HG03280 (cell line): Measurements from ENCODE around the gene MSI2.

Experiments
- ATAC-seq: cut with Tn5 transposase; IDR thresholded peaks from one replicate; pipeline ENCODE4 v1.9.1; 2021; ENCODE audit warnings: mild to moderate bottlenecking, moderate library complexity; ENCODE audit not compliant: unreplicated experiment

MSI2 gene

GRCh38 chr17:57338257-57338914, 82.1 kb downstream of the MSI2 start:
- ATAC-seq = no peak

DNA sequence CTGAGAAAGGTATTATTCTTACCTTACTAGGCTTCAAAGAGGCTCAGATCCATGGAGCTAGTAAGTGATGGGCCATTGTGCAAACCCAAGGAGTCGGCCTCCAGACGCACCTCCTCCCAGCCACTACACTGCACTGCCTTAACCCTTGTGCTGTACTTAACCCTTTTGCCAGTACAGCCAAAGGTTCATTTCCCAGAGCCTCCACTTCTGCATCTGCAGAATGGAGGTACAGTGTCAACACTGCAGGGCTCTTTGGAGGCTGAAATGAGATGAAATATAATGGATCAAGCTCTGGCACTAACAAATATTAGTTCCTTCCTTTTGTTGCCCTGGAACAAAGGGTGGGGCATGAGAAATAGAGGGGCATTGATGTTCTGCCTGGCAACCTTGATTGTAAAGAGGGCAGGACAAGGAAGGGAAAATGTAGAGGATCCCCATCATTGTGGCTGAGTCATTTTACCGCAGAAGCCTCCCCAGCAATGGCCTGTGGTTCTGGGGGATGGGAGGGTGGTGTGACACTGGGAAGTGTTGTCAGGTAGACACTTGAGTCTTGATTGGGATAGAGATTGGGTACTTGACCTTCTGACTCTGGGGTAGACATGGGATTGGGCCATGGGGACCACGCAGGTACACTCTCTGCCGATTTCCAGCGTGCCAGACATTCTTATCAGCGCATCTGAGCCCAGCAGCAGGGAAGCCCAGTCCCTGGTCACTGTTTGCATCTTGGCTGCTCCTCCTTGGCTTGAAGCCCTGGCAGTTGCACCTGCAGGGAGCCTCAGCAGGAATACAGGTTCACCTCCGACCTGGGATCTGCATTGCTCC, 84.0 kb downstream of the MSI2 start:
- no peak for ATAC-seq

DNA sequence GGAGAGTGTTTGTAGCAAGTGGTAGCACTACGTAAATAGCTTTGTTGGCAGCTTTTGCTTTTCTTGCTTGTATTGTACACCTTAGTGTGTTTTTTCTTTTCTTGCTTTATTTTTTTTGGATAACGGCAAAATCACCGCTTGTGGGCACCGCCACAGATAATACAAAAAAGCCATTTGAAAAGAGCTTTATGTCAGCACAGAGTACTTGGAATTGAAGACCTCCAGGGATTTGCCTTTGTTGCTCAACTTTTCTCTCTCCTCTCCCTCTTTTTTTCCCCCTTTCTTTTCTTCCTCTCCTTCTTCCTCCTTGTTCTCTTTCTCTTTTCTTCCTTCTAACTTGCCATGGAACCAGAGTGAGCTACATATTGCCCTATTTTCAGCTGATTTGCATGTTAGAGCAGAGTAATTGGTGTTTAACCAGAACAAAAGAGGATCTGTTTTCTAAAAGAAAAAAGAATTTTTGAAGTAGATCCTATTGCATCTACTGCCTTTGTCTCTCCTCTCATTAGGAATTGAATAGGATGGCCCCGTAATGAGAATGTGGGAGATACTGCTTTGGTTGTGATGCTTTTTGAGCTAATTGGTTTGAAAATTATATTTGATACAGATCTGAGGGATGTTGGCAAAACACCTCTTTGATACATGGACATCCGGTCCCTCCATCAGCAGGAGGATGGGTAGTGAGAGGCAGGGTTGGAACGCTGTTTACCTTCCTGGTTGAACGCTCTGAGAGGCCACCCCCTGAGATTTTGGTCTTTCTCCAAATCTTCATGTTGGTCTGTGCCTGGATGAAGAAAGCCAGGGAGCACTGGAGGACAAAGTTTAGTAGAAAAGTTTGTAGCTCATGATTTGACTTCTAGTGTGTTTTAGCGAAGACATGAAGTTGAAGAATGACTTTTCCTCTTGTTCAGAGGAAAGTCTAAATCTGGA, 85.6 kb downstream of the MSI2 start:
- ATAC-seq = no peak

- no peak for ATAC-seq
Measured at GRCh38 chr17:57342963-57343589, 86.8 kb downstream of the MSI2 start.

- no peak for ATAC-seq
Measured at GRCh38 chr17:57343717-57344116, 87.4 kb downstream of the MSI2 start.

DNA sequence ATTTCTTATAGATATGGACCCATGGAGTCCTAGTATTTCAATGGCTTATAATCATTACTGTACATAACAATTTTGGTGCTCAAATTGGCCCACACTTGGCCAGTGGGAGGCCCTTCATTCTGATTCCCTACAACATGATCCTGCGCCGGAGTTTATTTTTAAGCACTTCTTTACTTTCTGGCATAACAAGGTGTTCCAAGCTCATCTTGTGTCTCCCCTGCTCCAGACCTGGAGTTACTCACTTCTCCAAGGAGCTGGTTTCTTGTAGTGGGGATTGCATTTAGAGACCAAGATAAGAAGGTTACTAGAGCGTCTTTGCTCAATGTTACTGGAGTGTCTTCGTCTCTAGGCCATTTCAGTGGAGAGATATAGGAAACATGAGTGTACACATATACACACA, 87.9 kb downstream of the MSI2 start:
- no peak for ATAC-seq

DNA sequence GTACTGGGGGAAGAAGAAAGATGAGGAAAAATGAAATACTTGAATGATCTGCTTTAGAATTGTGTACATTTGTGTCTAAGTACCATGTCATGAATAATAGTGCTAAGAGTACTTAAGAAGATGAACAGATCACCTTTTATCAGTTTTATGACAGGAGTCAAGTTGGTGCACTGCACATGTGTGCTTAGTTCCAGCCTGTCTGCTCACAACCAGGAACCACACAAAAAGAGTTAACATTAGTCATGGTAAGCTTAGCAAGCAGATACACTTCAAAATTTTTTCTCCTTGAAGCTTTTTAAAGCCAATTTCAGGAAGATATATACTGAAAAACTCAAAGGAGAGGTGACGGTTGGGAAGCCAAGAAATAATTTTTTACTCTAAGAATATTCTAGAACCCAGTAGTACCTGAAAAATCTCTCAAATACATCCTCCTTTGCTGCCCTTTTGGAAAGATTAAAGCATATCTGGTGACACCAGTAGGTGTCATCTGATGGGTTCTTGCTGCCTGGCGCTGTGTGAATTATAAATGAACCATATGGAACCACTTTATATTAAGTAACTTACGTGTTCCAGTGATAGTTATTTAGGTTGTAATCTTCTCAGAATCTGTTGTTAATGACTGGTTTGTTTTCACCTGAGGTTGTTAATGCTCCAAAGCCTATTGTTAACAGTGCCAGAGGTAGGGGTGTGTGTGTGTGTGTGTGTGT, 93.4 kb downstream of the MSI2 start:
- no peak for ATAC-seq

- no peak for ATAC-seq
Measured at GRCh38 chr17:57350266-57350665, 93.9 kb downstream of the MSI2 start.

DNA sequence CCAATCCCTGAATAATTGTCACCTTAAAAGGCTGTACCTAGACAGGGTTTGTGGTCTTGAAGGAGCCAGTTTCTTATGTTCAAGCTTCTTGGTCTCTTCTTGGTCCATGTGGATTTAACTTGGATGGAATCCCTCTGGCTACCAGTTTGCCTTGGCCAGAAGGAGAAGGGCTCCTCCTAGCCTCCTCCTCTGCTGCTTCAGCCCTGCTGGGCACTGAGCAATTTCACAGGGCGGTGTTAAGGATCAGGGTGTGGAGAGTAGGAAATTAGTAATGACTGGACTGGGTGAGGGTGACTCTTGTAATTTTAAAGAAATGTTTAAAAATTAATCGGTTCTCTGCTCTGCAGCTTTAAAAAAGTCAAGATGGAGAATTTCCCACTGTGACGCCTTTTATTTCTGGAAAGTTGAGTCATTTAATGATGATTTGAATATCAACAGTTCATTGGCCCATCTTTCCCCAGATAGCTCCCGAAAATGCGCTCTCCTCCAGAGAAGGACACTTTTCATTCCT, 96.4 kb downstream of the MSI2 start:
- ATAC-seq = no peak

DNA sequence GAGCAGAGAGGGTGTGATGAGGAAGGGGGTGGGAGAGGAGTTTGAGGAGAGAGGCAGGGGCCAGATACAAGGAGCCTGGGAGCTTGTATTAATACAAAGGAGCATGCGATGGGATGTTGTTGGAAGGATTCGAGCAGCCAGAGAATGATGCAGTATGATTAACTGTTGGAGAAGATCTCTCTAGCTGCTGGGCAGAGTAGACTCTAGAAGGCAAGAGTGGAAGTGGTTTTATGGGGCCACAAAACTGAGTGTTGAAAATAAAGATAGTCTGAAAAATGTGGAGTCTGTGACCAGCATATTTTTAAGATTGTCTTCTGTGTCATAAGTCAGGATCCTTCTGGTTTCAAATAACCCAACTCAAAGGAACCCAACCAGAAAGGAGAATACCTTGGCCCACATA, 98.3 kb downstream of the MSI2 start:
- ATAC-seq = no peak

DNA sequence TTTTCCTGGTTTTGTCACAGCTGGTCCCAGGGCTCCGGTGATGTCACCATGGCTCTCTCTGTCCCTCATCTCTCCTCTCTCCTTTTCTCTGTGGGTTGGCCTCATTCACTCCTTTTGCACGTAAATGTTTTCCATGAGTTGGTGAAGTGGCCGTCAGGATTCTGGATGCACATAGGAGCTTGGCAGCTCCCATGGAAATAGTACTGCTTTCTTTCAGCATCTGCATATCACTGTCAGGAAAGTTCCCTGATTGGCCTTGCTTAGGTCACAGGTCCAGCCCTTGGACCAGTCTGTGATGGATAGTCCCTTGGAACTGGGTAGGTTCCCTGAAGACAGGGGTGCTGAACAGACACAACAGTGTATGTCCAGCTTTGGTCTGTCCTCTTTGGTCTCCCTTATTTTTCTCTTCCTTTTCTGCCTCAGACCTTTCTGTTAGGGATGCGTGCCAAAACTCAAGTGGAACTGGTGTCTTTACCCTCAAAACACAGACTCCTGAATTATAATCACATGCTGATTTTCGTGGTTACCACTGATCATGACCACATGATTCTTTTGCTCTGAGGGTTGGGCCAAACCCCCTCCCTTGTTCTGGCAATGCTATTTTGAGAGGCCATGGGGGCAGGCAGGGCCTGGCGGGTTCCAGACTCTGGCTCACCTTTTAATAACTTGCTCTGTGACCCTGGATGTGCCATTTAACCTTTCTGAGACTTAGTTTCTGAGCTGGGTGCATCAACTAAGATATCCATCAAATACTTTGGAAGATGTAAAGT, 99.0 kb downstream of the MSI2 start:
- ATAC-seq = no peak

GRCh38 chr17:57356153-57356718, 99.9 kb downstream of the MSI2 start:
- ATAC-seq = peak; percentile 35

DNA sequence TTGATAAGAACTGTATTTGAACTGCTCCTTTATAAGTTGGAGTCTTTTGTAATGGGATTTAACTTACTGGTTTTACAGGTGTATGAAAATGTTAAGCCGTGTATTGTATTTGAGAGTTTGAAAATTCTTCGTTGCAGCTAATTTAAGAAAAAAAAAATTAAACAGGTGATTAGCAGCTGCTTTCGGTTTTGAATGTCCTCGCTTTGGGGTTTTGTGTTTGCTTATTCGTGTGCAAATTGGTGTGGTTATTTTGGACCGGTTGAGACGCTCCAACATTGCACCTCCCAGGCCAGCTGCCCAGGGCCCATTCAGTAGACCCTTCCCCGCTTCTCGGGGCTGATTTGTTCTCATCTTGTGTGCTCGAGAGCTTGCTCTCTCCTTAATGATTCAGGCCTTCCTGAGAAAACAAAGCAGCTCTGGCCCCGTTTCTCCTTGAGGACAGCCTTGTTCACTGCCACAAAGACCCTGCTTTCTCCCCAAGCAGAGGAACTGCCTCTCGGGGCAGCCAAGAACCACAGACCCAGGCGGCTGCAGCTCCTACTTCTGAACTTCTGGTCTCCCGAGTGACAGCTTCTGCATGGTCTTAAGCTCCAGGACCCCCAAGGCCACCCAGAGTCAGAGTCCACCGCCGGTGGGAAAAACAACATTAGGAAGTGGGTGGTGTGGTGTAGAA, 100.5 kb downstream of the MSI2 start:
- ATAC-seq = peak; percentile 58

- ATAC-seq = peak; percentile 26
Measured at GRCh38 chr17:57357392-57357784, 101.1 kb downstream of the MSI2 start.

GRCh38 chr17:57357830-57358430, 101.6 kb downstream of the MSI2 start:
- ATAC-seq = peak; percentile 34

GRCh38 chr17:57360266-57360665, 103.9 kb downstream of the MSI2 start:
- ATAC-seq = no peak

- ATAC-seq = no peak
Measured at GRCh38 chr17:57362797-57363556, 106.7 kb downstream of the MSI2 start.
